Keratinocyte (primary cell): ENCODE results near the gene TMEM150A. TPM values are rescaled to one million over a fixed set of nuclear protein-coding genes. Genes with fewer than 3 reads are reported as not detected.

Experiments
- DNase-seq: peaks from one replicate; pipeline ENCODE4 v3.0.0-alpha.2; 2011; ENCODE audit warnings: low read depth, missing footprints, low spot score
- FAIRE-seq: peaks from 2 replicates; lab custom pipeline; 2011; peaks lifted over from hg19 to GRCh38; lab: Jason Lieb, UNC
- H2AFZ ChIP-seq: 2 replicates; pipeline ENCODE4 v1.6.0; 2012; ENCODE audit warnings: low read length, control low read depth, inconsistent platforms; ENCODE audit not compliant: control insufficient read depth
- H3K27ac ChIP-seq: 2 replicates; pipeline ENCODE4 v1.5.1; 2011; ENCODE audit warnings: low read length; ENCODE audit not compliant: control insufficient read depth, insufficient read depth
- H3K27me3 ChIP-seq: 3 replicates; pipeline ENCODE4 v1.6.0; 2011; ENCODE audit warnings: low read length; ENCODE audit not compliant: control insufficient read depth, insufficient read depth; ENCODE audit errors: extremely low read depth
- H3K36me3 ChIP-seq, 2 experiments: 2 replicates in 1 of 2; 3 replicates in 1 of 2; pipeline ENCODE4 v1.5.1; 2011; ENCODE audit warnings: low read length in 2 of 2, mild to moderate bottlenecking in 1 of 2; ENCODE audit not compliant: control insufficient read depth in 2 of 2, insufficient read depth in 2 of 2; ENCODE audit errors: extremely low read depth in 1 of 2
- H3K4me1 ChIP-seq: 3 replicates; pipeline ENCODE4 v1.5.1; 2011; ENCODE audit warnings: low read length; ENCODE audit not compliant: control insufficient read depth, insufficient read depth; ENCODE audit errors: extremely low read depth
- H3K4me2 ChIP-seq: 3 replicates; pipeline ENCODE4 v1.6.0; 2011; ENCODE audit warnings: low read depth, low read length; ENCODE audit not compliant: control insufficient read depth, insufficient read depth; ENCODE audit errors: extremely low read depth
- H3K4me3 ChIP-seq, 3 experiments: fragments of 200-600 bp in 1 of 3; sonication (generic) in 1 of 3; 2 replicates in 2 of 3; 3 replicates in 1 of 3; pipeline ENCODE4 v1.5.1; 2011 to 2016; ENCODE audit warnings: low read length in 3 of 3, mild to moderate bottlenecking in 3 of 3, control low read depth in 2 of 3, inconsistent platforms in 1 of 3, low read depth in 1 of 3, mixed read lengths in 1 of 3, mixed run types in 1 of 3, moderate library complexity in 1 of 3; ENCODE audit not compliant: control insufficient read depth in 2 of 3, insufficient read depth in 2 of 3; ENCODE audit errors: extremely low read depth in 1 of 3
- H3K79me2 ChIP-seq: 2 replicates; pipeline ENCODE4 v1.6.0; 2012; ENCODE audit warnings: low read length; ENCODE audit not compliant: control insufficient read depth, insufficient read depth
- H3K9ac ChIP-seq: 3 replicates; pipeline ENCODE4 v1.6.0; 2011; ENCODE audit warnings: low read length; ENCODE audit not compliant: control insufficient read depth, insufficient read depth; ENCODE audit errors: extremely low read depth
- H3K9me1 ChIP-seq: 3 replicates; pipeline ENCODE4 v1.6.0; 2011; ENCODE audit warnings: low read length; ENCODE audit not compliant: control insufficient read depth, insufficient read depth; ENCODE audit errors: extremely low read depth
- H3K9me3 ChIP-seq: 2 replicates; pipeline ENCODE4 v1.5.1; 2012; ENCODE audit warnings: low read depth, low read length; ENCODE audit not compliant: control insufficient read depth
- H4K20me1 ChIP-seq: 3 replicates; pipeline ENCODE4 v1.6.0; 2011; ENCODE audit warnings: low read length; ENCODE audit not compliant: control insufficient read depth, insufficient read depth; ENCODE audit errors: extremely low read depth
- EZH2 ChIP-seq: IDR thresholded peaks from one replicate; pipeline ENCODE4 v1.6.1; 2012; ENCODE audit warnings: inconsistent platforms, mild to moderate bottlenecking, low read length, moderate library complexity
- dilution Hi-C: fragments of 300-500 bp; cut with MboI; formaldehyde crosslinking; loops from one replicate; pipeline ENCODE4 v1.7.0; 2020; ENCODE audit warnings: low sequenced_read_pairs; ENCODE audit not compliant: extremely low pct_ligation_motif_present
- polyA plus RNA-seq, 5 experiments: library from polyadenylated mRNA; depleted of rRNA in 3 of 5; stranded (reverse) in 3 of 5; stranded (forward) in 1 of 5; unstranded in 1 of 5; fragments of >200 nt; gene quantifications; 1 replicate in 1 of 5; 2 replicates in 3 of 5; 3 replicates in 1 of 5; pipeline versions ENCODE4 v1.2.1 to v1.2.3, GENCODE V29; 2011 to 2012; ENCODE audit warnings: missing spikeins in 2 of 5, low read depth in 1 of 5, low replicate concordance in 1 of 5
- TF ChIP-seq, protein P1 (sequence below), 3 experiments: IDR thresholded peaks in 1 of 3; conservative IDR thresholded peaks in 1 of 3; optimal IDR thresholded peaks in 1 of 3; 2 replicates in 2 of 3; 3 replicates in 1 of 3; pipeline versions ENCODE3 to v1.5.1; 2011; ENCODE audit warnings: low read length in 3 of 3, mild to moderate bottlenecking in 3 of 3, moderate library complexity in 2 of 3, control low read depth in 1 of 3, inconsistent platforms in 1 of 3; ENCODE audit not compliant: insufficient read depth in 2 of 3; ENCODE audit errors: extremely low read depth in 1 of 3

Gene TMEM150A
- polyA plus RNA-seq, 1 donor (not counting 4 experiments of a cell fraction or from before 2014, with no cell fraction given): 7.7 TPM

GRCh38 chr2:85598594-85599340 lies 3.7 kb downstream of the TMEM150A start:
- Histone ChIP-seq H3K4me2 (no peak overlapping the region), H3K9ac (no peak overlapping the region), H3K36me3 (peaks cover 7 to 26% of the 10 kb centered on the region in 2 experiments), H3K79me2 (peaks cover 19% of the 10 kb centered on the region), H3K27me3 (no peaks in the 10 kb centered on the region), H3K9me3 (no peaks in the 10 kb centered on the region), H3K4me1 (peaks cover 17% of the 10 kb centered on the region), H2AFZ (no peak overlapping the region), H4K20me1 (no peaks in the 10 kb centered on the region), H3K9me1 (peaks cover under 1% of the 10 kb centered on the region), H3K27ac (no peak overlapping the region), H3K4me3 (no peak overlapping the region)
- DNase-seq (no peak), FAIRE-seq (no peak)
- dilution Hi-C loops: no loop called here
- TF ChIP-seq, protein P1, sequence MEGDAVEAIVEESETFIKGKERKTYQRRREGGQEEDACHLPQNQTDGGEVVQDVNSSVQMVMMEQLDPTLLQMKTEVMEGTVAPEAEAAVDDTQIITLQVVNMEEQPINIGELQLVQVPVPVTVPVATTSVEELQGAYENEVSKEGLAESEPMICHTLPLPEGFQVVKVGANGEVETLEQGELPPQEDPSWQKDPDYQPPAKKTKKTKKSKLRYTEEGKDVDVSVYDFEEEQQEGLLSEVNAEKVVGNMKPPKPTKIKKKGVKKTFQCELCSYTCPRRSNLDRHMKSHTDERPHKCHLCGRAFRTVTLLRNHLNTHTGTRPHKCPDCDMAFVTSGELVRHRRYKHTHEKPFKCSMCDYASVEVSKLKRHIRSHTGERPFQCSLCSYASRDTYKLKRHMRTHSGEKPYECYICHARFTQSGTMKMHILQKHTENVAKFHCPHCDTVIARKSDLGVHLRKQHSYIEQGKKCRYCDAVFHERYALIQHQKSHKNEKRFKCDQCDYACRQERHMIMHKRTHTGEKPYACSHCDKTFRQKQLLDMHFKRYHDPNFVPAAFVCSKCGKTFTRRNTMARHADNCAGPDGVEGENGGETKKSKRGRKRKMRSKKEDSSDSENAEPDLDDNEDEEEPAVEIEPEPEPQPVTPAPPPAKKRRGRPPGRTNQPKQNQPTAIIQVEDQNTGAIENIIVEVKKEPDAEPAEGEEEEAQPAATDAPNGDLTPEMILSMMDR (optimal IDR thresholded peaks at IDR 0.05 in 1 of 3, IDR thresholded peaks at IDR 0.05 in 1 of 3, conservative IDR thresholded peaks at IDR 0.05 in 1 of 3; ENCODE audit: extremely low read depth in 1 of 3, insufficient read depth in 2 of 3, low read length in 3 of 3): no peak
- no peak for TF ChIP-seq EZH2

DNA sequence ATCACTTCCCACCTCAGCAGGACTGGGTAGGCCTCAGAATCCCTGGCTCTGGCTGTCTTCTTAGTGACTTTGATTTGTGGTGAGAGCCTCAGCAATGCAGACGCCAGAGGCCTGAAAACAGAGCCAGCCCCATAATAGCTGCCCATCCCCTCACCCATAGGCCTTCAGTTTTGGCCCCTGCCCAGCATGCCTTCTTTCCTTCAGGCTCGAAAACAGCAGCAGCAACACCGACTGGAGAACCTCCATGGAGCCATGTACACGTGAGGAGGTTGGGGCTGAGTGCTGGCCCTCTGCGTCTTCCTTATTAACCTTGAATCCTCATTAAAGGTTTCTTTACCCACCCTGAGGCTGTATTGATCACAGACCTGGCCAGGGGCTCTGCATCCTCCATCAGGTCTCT lies 5.3 kb downstream of the TMEM150A start:
- Histone ChIP-seq H3K27me3 (no peaks in the 10 kb centered on the region), H3K4me1 (peaks cover 16% of the 10 kb centered on the region), H3K27ac (no peak overlapping the region), H3K4me3 (no peak overlapping the region), H2AFZ (no peak overlapping the region), H3K9me1 (no peaks in the 10 kb centered on the region), H3K9ac (no peak overlapping the region), H3K9me3 (no peaks in the 10 kb centered on the region), H3K36me3 (peaks cover 7 to 26% of the 10 kb centered on the region in 2 experiments), H3K4me2 (no peak overlapping the region), H3K79me2 (peaks cover 19% of the 10 kb centered on the region), H4K20me1 (no peaks in the 10 kb centered on the region)
- no peak for DNase-seq
- no peak for TF ChIP-seq EZH2
- TF ChIP-seq, protein P1 (optimal IDR thresholded peaks at IDR 0.05 in 1 of 3, IDR thresholded peaks at IDR 0.05 in 1 of 3, conservative IDR thresholded peaks at IDR 0.05 in 1 of 3; ENCODE audit: extremely low read depth in 1 of 3, insufficient read depth in 2 of 3, low read length in 3 of 3): no peak
- dilution Hi-C loops: no loop called here
- no peak for FAIRE-seq
